ENCODE results near the gene RNF44.

Gene RNF44

GRCh38 chr5:176485176-176485575 is 52.0 kb downstream of the RNF44 start:
- Histone ChIP-seq H2AFZ (ENCODE audit: low read depth, low read length) (no peak overlapping the region), H4K20me1 (ENCODE audit: insufficient read depth, low read length) (peaks cover 6% of the 10 kb centered on the region; the same call in 1 of the 2 replicates), H3K27ac (ENCODE audit: low read length) (no peak overlapping the region), H3K4me1 (ENCODE audit: insufficient read depth, low read length) (no peaks in the 10 kb centered on the region), H3K79me2 (ENCODE audit: insufficient read depth, low read length) (peaks cover 39% of the 10 kb centered on the region), H3K4me2 (ENCODE audit: insufficient read depth, low read length) (no peak overlapping the region), H3K27me3 (ENCODE audit: insufficient read depth, low read length, poor library complexity) (no peaks in the 10 kb centered on the region), H3K4me3 (ENCODE audit: low read depth in 1 of 2, low read length in 2 of 2) (no peak overlapping the region), H3K9me3 (ENCODE audit: insufficient read depth, low read length, severe bottlenecking) (no peaks in the 10 kb centered on the region), H3K9ac (ENCODE audit: low read depth, low read length) (no peak overlapping the region), H3K36me3 (ENCODE audit: insufficient read depth, low read length) (peaks cover 72% of the 10 kb centered on the region)
- TF ChIP-seq CTCF (IDR thresholded peaks at IDR 0.05; ENCODE audit: borderline replicate concordance, extremely low read depth, low read length, poor library complexity, severe bottlenecking) (no peak), EZH2 (IDR thresholded peaks at IDR 0.05; ENCODE audit: borderline replicate concordance, low read depth, low read length, severe bottlenecking) (no peak)
- ATAC-seq (ENCODE audit: insufficient read depth, low read depth), result no peak
- no peak for DNase-seq

- peaks cover 13% of the 10 kb centered on the region; the same call in 1 of the 2 replicates for H4K20me1 ChIP-seq (ENCODE audit: insufficient read depth, low read length)
- H3K79me2 ChIP-seq (ENCODE audit: insufficient read depth, low read length), result peaks cover 57% of the 10 kb centered on the region
- H3K4me1 ChIP-seq (ENCODE audit: insufficient read depth, low read length), result no peaks in the 10 kb centered on the region
- peaks cover 69% of the 10 kb centered on the region for H3K36me3 ChIP-seq (ENCODE audit: insufficient read depth, low read length)
- no peak overlapping the region for H3K4me3 ChIP-seq (ENCODE audit: low read depth in 1 of 2, low read length in 2 of 2)
- H3K27ac ChIP-seq (ENCODE audit: low read length), result no peak overlapping the region
- H3K27me3 ChIP-seq (ENCODE audit: insufficient read depth, low read length, poor library complexity), result no peaks in the 10 kb centered on the region
- H2AFZ ChIP-seq (ENCODE audit: low read depth, low read length), result no peak overlapping the region
- H3K9me3 ChIP-seq (ENCODE audit: insufficient read depth, low read length, severe bottlenecking), result no peaks in the 10 kb centered on the region
- no peak for DNase-seq
- TF ChIP-seq EZH2 (IDR thresholded peaks at IDR 0.05; ENCODE audit: borderline replicate concordance, low read depth, low read length, severe bottlenecking) (no peak), CTCF (IDR thresholded peaks at IDR 0.05; ENCODE audit: borderline replicate concordance, extremely low read depth, low read length, poor library complexity, severe bottlenecking) (no peak)
- no peak overlapping the region for H3K9ac ChIP-seq (ENCODE audit: low read depth, low read length)
- no peak overlapping the region for H3K4me2 ChIP-seq (ENCODE audit: insufficient read depth, low read length)
- ATAC-seq (ENCODE audit: insufficient read depth, low read depth), result no peak
Measured at GRCh38 chr5:176481711-176482110, 55.5 kb downstream of the RNF44 start.
